HG02623 (cell line): ENCODE measurements around the gene TSC22D2.

Source experiments
- ATAC-seq: cut with Tn5 transposase; IDR thresholded peaks from one replicate; pipeline ENCODE4 v1.9.1; 2021; ENCODE audit warnings: moderate library complexity; ENCODE audit not compliant: unreplicated experiment

TSC22D2 gene

GRCh38 chr3:150408221-150409124 is at the start of gene TSC22D2:
TSC22D2 (plus strand) TSS chr3:150408298; CDS start chr3:150409351, 1,053 bp downstream.
- ATAC-seq: peak; percentile 55

GRCh38 chr3:150359381-150359780 is 48.7 kb upstream of the TSC22D2 start:
- no peak for ATAC-seq

DNA sequence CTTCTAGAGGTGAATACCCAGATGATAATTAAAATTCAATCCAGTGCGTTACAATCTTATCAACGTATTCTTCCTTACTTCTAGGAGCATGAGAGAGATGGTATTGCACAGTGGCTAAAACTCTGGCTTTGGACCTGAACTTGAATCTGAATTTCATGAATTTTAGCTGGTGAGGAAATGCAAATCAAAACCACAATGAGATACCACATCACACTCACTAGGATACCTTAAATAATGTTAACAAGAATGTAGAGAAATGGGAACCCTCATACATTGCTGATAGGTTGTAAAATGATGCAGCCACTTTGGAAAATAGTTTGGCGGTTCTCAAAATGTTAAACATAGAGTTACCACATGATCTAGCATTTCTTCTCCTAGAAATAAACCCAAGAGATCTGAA is 47.1 kb upstream of the TSC22D2 start:
- no peak for ATAC-seq

DNA sequence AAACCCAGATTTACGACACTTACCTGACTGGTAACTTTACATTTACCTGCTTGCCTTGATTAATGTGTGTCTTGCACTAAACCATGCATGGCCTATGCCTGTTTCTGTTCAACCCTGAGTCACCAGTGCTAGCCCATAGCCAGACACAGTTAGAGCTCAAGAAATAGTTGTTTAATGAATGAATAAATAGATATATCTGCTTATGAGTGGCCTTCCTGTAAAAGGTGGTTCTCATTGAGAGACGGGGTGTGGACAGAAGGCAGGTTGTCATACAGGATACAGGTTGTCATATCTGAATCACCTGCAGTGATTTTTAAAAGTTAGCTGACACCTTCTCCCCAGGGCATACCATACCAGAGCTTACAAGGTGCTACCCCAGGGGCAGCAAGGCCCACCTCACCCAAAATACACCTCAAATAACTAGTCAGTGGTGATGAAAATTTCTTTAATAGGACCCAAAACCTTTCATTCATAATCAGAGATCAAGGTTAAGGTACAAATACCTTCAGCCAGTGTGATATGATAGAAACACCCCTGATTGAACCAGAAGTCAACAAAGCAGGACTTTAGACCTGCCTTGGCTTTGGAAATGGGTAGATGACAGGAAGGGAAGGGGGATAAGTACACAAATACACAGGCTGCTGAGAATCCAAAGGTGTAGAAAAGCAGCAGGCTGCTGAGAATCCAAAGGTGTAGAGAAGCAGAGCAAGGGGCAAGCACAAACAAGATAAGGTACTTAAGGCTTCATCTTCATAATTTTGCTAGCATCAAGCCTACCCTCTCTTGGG is 45.4 kb upstream of the TSC22D2 start:
- no peak for ATAC-seq

DNA sequence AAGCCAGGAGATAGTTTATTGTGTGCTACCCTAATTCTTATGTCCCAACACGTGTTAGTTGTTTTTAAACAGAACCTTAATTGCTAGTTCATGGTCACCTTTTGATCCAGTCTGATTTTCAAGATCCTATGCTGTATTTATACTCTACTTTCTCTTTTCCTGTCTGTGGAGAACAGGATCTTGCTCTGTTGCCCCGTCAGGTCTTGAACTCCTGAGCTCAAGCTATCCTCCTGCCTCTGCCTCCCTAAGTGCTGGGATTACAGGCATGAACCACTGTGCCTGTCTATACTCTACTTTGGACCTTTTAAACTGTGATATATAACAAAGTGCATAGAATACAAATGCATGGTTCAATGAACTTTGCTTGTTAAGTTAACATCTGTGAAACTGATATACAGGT is 44.7 kb upstream of the TSC22D2 start:
- ATAC-seq: no peak

GRCh38 chr3:150365132-150365604 is 42.9 kb upstream of the TSC22D2 start:
- ATAC-seq: no peak

- ATAC-seq: no peak
Measured at GRCh38 chr3:150367757-150368156, 40.3 kb upstream of the TSC22D2 start.

DNA sequence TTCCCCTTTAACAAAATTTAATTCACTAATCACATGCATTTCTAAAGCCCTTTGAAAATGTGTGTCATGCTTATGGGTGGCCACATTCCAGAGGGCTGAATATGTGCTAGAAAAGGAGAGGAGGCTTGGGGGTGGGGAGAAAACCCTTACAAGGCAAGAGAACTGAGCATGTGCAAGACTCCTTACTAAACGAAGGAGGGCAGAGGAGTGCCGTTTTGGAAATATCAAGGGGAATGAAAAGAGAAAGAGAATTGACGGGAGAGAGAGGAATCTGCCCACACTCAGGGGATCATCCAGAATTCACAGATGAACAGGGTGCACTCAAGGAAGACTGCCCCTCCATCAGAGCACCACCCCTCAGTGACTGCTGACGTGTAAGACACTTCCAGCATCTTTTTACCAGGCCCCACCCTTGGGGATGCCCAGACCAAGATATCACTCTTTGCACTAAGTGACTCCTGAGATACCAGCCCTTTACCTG is 37.9 kb upstream of the TSC22D2 start:
- ATAC-seq: no peak

DNA sequence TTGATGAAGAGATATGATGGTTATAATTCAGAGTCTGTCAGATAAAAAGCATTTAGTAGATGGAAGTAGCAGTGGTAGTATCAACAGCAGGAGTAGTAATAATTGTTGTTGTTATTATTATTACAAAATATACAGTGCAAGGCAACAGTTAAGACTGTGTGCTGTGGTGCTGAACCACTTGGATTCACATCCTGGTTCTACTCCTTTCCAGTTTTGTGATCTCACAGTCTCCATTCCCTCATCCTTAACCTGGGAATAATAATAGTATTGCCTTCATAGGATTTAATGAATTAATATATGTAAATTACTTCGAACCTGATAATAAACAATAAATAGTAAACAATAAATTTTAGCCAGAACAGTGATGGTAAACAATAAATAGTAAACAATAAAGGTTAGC is 37.1 kb upstream of the TSC22D2 start:
- no peak for ATAC-seq

- ATAC-seq: no peak
Measured at GRCh38 chr3:150371741-150372254, 36.3 kb upstream of the TSC22D2 start.

- ATAC-seq: no peak
Measured at GRCh38 chr3:150372320-150372719, 35.8 kb upstream of the TSC22D2 start.

DNA sequence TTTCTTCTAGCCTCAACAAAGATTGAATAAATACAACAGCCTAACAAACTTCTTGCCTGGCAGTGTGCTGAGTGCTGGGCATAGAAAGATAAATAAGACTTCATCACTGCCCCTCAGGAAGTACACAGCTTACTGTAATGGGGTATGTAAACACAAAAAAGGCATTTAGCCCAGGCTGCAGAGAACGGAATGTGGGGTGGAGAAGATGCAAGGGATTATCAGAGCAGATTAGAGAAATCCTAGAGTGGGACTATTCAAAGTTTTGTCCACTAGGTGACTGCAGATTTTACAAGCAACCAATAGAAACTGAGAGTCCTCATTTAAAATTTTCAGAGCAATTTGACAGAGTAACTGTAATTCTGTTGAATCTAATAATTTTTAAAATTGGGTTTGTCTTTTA is 35.4 kb upstream of the TSC22D2 start:
- ATAC-seq: no peak

DNA sequence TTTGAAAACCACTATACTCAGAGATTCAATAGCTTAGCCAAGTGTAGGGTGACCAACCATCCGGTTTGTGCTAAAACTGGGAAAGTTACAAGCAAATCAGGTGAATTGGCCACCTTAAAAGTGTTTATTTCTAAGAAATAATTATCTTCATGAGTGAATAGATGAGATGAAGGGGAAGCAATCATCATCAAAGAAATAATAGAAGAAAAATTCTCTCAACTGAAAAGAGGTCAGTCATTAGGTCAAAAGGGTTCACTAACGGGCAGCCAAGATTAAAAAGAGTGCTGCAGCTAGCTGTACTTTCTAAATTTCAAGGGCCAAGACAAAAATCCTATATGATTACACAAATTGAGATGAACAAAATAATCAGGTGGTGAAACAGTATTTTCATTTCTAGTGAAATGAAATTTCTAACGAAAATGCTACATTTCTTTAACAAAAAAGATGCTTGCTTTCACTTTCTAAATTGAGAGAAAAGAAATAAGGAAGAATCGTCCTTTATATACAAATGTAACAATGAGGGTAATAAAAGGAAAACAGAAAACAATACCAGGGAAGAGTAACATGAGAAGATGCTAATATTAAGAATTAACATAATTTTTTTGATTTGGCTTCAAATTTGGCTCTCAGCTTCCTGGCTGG is 34.7 kb upstream of the TSC22D2 start:
- no peak for ATAC-seq

GRCh38 chr3:150374975-150375374 is 33.1 kb upstream of the TSC22D2 start:
- no peak for ATAC-seq

DNA sequence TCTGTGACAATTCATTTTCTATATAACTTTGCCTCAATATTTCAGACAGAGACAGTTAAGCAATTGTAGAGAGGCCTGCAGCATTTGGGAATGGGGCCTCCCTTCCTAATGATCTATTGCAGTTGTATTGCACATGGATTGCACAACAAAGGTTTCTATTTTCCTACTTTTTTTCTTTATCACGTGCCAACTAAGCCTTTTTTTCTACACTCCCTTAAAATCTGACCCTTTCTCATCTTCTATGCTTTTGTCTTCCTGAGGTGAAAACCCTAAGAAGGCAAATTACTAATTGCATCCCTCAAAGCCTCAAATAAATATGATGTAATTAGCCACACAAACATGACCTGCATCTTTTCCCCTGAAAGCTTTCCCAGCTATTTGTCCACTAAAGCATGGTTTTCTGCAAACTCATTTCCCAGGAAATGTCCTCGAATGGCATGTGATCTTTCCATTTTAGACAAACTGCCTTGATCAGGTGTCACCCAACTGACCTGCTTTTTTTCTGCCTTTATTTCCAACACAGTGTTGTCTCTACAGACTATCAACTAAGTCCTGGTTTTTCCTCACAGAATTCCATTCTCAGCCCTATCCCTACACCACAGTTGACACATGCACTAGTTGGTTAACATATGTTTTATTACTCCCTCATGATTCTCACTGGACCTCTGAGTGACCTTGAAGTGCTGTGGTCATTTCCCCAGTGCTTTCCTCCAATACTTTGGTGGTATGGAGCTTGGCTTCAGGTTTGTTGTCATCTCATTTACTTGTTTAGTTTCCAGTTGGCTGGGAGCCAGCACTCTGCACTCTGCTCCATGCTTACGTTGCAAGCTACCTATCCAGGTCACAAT is 31.9 kb upstream of the TSC22D2 start:
- no peak for ATAC-seq

GRCh38 chr3:150377601-150378300 is 30.3 kb upstream of the TSC22D2 start:
- ATAC-seq: no peak

- no peak for ATAC-seq
Measured at GRCh38 chr3:150378301-150378748, 29.8 kb upstream of the TSC22D2 start.

- ATAC-seq: no peak
Measured at GRCh38 chr3:150379469-150379868, 28.6 kb upstream of the TSC22D2 start.
